ENCODE measurements around the gene PHOSPHO1. TPM values are rescaled to one million over a fixed set of nuclear protein-coding genes. Genes with fewer than 3 reads are reported as not detected.

The PHOSPHO1 gene
- total RNA-seq, 6 donors from 2014 or later = 0.30 to 4.7 (median 3.1) TPM; not detected in 1

- Histone ChIP-seq H3K4me3 (peak overlapping the region in 1 of 4 donors; percentile 11), H3K9me3 (no peaks in the 10 kb centered on the region), H3K27me3 (no peaks in the 10 kb centered on the region), H3K4me1 (peaks cover 54 to 80% (median 74%) of the 10 kb centered on the region in 4 donors), H3K27ac (peak overlapping the region in 2 of 4 donors; percentile 73 to 86), H3K36me3 (no peaks in the 10 kb centered on the region)
- TF ChIP-seq EP300 (IDR thresholded peaks at IDR 0.05) (no peak), CTCF (IDR thresholded peaks at IDR 0.05) (no peak), POLR2AphosphoS5 (IDR thresholded peaks at IDR 0.05) (no peak), POLR2A (IDR thresholded peaks at IDR 0.05) (no peak)
- ATAC-seq (ENCODE audit: low FRiP score in 2 of 2) = no peak
- DNase-seq = no peak
- WGBS, 2 donors = 66% methylated on average over 5 of the region's 5 CpGs
Measured at GRCh38 chr17:49213399-49213798, 17.2 kb downstream of the PHOSPHO1 start.

- Histone ChIP-seq H3K4me3 (peak within 1 kb of the TSS; percentile 15 to 59 (median 49)), H3K36me3 (no peaks in the 10 kb centered on the region), H3K4me1 (peaks cover 28 to 51% (median 44%) of the 10 kb centered on the region in 4 donors), H3K9me3 (no peaks in the 10 kb centered on the region), H3K27me3 (no peaks in the 10 kb centered on the region), H3K27ac (peak within 1 kb of the TSS; percentile 50 to 87 (median 86))
- DNase-seq (peak; percentile 58 to 65), ATAC-seq (ENCODE audit: low FRiP score in 2 of 2) (peak; percentile 70 to 80)
- TF ChIP-seq POLR2A (IDR thresholded peaks at IDR 0.05) = peak in 2 of 4 donors; percentile 67 to 80
- TF ChIP-seq CTCF (IDR thresholded peaks at IDR 0.05) = no peak
- TF ChIP-seq POLR2AphosphoS5 (IDR thresholded peaks at IDR 0.05) = peak; percentile 30 to 82
- TF ChIP-seq EP300 (IDR thresholded peaks at IDR 0.05) = no peak
- 19 to 22% methylated on average over 19 to 20 of the region's 22 CpGs for WGBS, 2 donors
Measured at GRCh38 chr17:49210158-49211029, 20.2 kb downstream of the PHOSPHO1 start, which contains the start of the genes ABI3 and GNGT2. Gene ABI3, plus strand, starts transcription at chr17:49210707. Its CDS starts 18 bp downstream, at chr17:49210725. Gene GNGT2, minus strand, starts transcription at chr17:49210574. Its CDS starts 3,152 bp downstream, at chr17:49207422.

- 73 to 74% methylated on average over 10 of the region's 10 CpGs for WGBS, 2 donors
- Histone ChIP-seq H3K9me3 (no peaks in the 10 kb centered on the region), H3K36me3 (no peaks in the 10 kb centered on the region), H3K27ac (peak overlapping the region; percentile 50 to 87 (median 86)), H3K4me3 (no peak overlapping the region), H3K4me1 (peaks cover 16 to 39% (median 31%) of the 10 kb centered on the region in 4 donors), H3K27me3 (no peaks in the 10 kb centered on the region)
- TF ChIP-seq POLR2AphosphoS5 (IDR thresholded peaks at IDR 0.05) = no peak
- no peak for TF ChIP-seq POLR2A (IDR thresholded peaks at IDR 0.05)
- no peak for TF ChIP-seq EP300 (IDR thresholded peaks at IDR 0.05)
- TF ChIP-seq CTCF (IDR thresholded peaks at IDR 0.05) = no peak
- no peak for DNase-seq
- no peak for ATAC-seq (ENCODE audit: low FRiP score in 2 of 2)
Measured at GRCh38 chr17:49209061-49209571, 21.5 kb downstream of the PHOSPHO1 start.

GRCh38 chr17:49204516-49204915 lies 26.1 kb downstream of the PHOSPHO1 start:
- DNase-seq = no peak
- H3K9me3 ChIP-seq = no peaks in the 10 kb centered on the region
- no peak for ATAC-seq (ENCODE audit: low FRiP score in 2 of 2)
- WGBS, 2 donors = 93 to 98% methylated on average over 2 of the region's 2 CpGs
- TF ChIP-seq EP300 (IDR thresholded peaks at IDR 0.05) (no peak), POLR2AphosphoS5 (IDR thresholded peaks at IDR 0.05) (no peak), POLR2A (IDR thresholded peaks at IDR 0.05) (no peak), CTCF (IDR thresholded peaks at IDR 0.05) (no peak)
- H3K27ac ChIP-seq = no peak overlapping the region
- H3K36me3 ChIP-seq = no peaks in the 10 kb centered on the region
- peaks cover 7 to 8% (median 7%) of the 10 kb centered on the region in 4 donors for H3K4me1 ChIP-seq
- no peaks in the 10 kb centered on the region for H3K27me3 ChIP-seq
- H3K4me3 ChIP-seq = no peak overlapping the region

All from upper lobe of left lung (tissue), 6 donors.